Keratinocyte (primary cell): ENCODE measurements around the gene SYCN.

Experiments
- EZH2 ChIP-seq: IDR thresholded peaks from one replicate; pipeline ENCODE4 v1.6.1; 2012; ENCODE audit warnings: inconsistent platforms, mild to moderate bottlenecking, low read length, moderate library complexity
- TF ChIP-seq, protein P1 (sequence below), 3 experiments: IDR thresholded peaks in 1 of 3; conservative IDR thresholded peaks in 1 of 3; optimal IDR thresholded peaks in 1 of 3; 2 replicates in 2 of 3; 3 replicates in 1 of 3; pipeline versions ENCODE3 to v1.5.1; 2011; ENCODE audit warnings: low read length in 3 of 3, mild to moderate bottlenecking in 3 of 3, moderate library complexity in 2 of 3, control low read depth in 1 of 3, inconsistent platforms in 1 of 3; ENCODE audit not compliant: insufficient read depth in 2 of 3; ENCODE audit errors: extremely low read depth in 1 of 3

DNA sequence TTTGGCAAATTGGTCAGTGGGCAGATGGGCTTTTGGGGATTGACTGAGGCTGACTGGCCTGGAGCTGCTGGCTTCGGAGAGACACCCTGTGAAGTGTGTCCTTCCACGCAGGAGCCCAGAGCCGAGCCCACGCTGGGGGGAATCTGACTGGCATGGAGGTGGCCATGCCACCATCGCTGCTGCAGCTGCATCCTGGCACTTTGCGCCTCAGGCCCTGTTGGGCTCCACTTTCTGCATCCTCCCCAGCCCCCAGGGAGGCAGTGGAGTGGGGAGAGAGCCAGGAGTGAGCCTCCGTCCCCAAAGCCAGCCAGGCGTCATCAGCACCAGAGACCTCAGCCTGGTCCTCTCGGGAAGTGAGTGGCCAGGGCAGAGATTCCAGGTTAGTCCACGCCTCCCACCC, 24.3 kb downstream of the SYCN start:
- TF ChIP-seq, protein P1, sequence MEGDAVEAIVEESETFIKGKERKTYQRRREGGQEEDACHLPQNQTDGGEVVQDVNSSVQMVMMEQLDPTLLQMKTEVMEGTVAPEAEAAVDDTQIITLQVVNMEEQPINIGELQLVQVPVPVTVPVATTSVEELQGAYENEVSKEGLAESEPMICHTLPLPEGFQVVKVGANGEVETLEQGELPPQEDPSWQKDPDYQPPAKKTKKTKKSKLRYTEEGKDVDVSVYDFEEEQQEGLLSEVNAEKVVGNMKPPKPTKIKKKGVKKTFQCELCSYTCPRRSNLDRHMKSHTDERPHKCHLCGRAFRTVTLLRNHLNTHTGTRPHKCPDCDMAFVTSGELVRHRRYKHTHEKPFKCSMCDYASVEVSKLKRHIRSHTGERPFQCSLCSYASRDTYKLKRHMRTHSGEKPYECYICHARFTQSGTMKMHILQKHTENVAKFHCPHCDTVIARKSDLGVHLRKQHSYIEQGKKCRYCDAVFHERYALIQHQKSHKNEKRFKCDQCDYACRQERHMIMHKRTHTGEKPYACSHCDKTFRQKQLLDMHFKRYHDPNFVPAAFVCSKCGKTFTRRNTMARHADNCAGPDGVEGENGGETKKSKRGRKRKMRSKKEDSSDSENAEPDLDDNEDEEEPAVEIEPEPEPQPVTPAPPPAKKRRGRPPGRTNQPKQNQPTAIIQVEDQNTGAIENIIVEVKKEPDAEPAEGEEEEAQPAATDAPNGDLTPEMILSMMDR (optimal IDR thresholded peaks at IDR 0.05 in 1 of 3, IDR thresholded peaks at IDR 0.05 in 1 of 3, conservative IDR thresholded peaks at IDR 0.05 in 1 of 3; ENCODE audit: extremely low read depth in 1 of 3, insufficient read depth in 2 of 3, low read length in 3 of 3), result no peak
- no peak for TF ChIP-seq EZH2
